ENCODE measurements around the gene ADAT1. TPM values are rescaled to one million over a fixed set of nuclear protein-coding genes. Genes with fewer than 3 reads are reported as not detected.

The ADAT1 gene
- total and polyA plus RNA-seq, 10 of the 15 experiments (the other 5 are each of a cell fraction or from before 2014, with no cell fraction given), result 26.2 to 77.4 (median 55.8) TPM

GRCh38 chr16:75555213-75555706 lies 67.8 kb downstream of the ADAT1 start (continued):
- no peak for TF ChIP-seq PKNOX1 (IDR thresholded peaks at IDR 0.05)
- peak; percentile 97 for TF ChIP-seq CREM (IDR thresholded peaks at IDR 0.05; ENCODE audit: low read depth)
- TF ChIP-seq ETV6 (conservative IDR thresholded peaks at IDR 0.05 in 1 of 2, IDR thresholded peaks at IDR 0.05 in 1 of 2; ENCODE audit: borderline replicate concordance in 1 of 2, low read depth in 1 of 2), result no peak
- peak; percentile 19 for TF ChIP-seq SKIL (IDR thresholded peaks at IDR 0.05; ENCODE audit: low read depth, poor library complexity, severe bottlenecking)

- SMC1A ChIA-PET (ENCODE audit: uncharacterized antibody, unreplicated experiment), result interaction anchor here (0.7 to 6.3 kb wide), 5 partner anchors 8 to 24 kb away, joined by 3 to 40 read pairs (median 9); partner anchors contain the start of gene GABARAPL2
- H4K20me1 ChIP-seq (ENCODE audit: control insufficient read depth, insufficient read depth), result no peaks in the 10 kb centered on the region
- H3K4me2 ChIP-seq (ENCODE audit: control insufficient read depth, insufficient read depth), result no peak overlapping the region
- peaks cover 12% of the 10 kb centered on the region for H3K4me1 ChIP-seq (ENCODE audit: control insufficient read depth, insufficient read depth, low read length)
- no peak overlapping the region for H2AFZ ChIP-seq (ENCODE audit: control insufficient read depth, low read depth, low read length)
- no peak for ATAC-seq
- intact Hi-C loops (cut with micrococcal nuclease; ENCODE audit: unreplicated experiment), result loop anchor here (5.0 kb wide), 1 partner anchor 91 kb away; the partner anchor contains the start of gene TMEM170A
- no peak overlapping the region for H3K9ac ChIP-seq (ENCODE audit: control insufficient read depth, insufficient read depth, low read length)
- in situ Hi-C loops (cut with MboI), result no loop called here
- H3K79me2 ChIP-seq (ENCODE audit: control insufficient read depth, insufficient read depth, low read length), result no peaks in the 10 kb centered on the region
- CTCF ChIA-PET, result interaction anchor here (0.6 to 4.7 kb wide), 8 partner anchors 12 to 211 kb away, joined by 3 to 53 read pairs (median 6); partner anchors contain the start of genes ADAT1 and GABARAPL2
- H3K4me3 ChIP-seq, result no peak overlapping the region
- WGBS (ENCODE audit: insufficient coverage, insufficient replicate concordance, low lambda C conversion rate, missing lambda C conversion rate), result 90% methylated on average over 2 of the region's 2 CpGs
- FAIRE-seq, result no peak
- H3K27me3 ChIP-seq (replicated peaks in 1 of 2; ENCODE audit: control insufficient read depth in 2 of 2, insufficient read depth in 2 of 2, low read length in 1 of 2), result no peaks in the 10 kb centered on the region
- H3K9me3 ChIP-seq (replicated peaks; ENCODE audit: control insufficient read depth, insufficient read depth, low read length), result no peaks in the 10 kb centered on the region
- H3K36me3 ChIP-seq (ENCODE audit: control insufficient read depth in 2 of 2, insufficient read depth in 2 of 2, low read length in 1 of 2), result no peaks in the 10 kb centered on the region
- DNase-seq (ENCODE audit: low read depth, low spot score), result no peak
- BruUV-seq (replicated peaks), result TSS peak; percentile 34
- POLR2A ChIA-PET, result interaction anchor here (0.5 to 8.1 kb wide), 3 partner anchors 12 to 16 kb away, joined by 3 to 72 read pairs (median 4); partner anchors contain the start of gene GABARAPL2
- RAD21 ChIA-PET (ENCODE audit: unreplicated experiment), result interaction anchor here (1.1 to 2.3 kb wide), 3 partner anchors 21 to 69 kb away, joined by 3 to 10 read pairs (median 10); no protein-coding TSS in a partner anchor
- H3K27ac ChIP-seq (ENCODE audit: control insufficient read depth, insufficient read depth), result no peak overlapping the region
- TF ChIP-seq FOS (IDR thresholded peaks at IDR 0.05; ENCODE audit: borderline replicate concordance, extremely low read depth, insufficient read length) (no peak), NBN (IDR thresholded peaks at IDR 0.05) (no peak), BMI1 (IDR thresholded peaks at IDR 0.05; ENCODE audit: borderline replicate concordance) (no peak), E4F1 (IDR thresholded peaks at IDR 0.05; ENCODE audit: borderline replicate concordance, partially characterized antibody) (no peak), HDAC6 (IDR thresholded peaks at IDR 0.05; ENCODE audit: unreplicated experiment) (no peak), HSF1 (IDR thresholded peaks at IDR 0.05; ENCODE audit: low read depth, low read length) (no peak), RELB (IDR thresholded peaks at IDR 0.05; ENCODE audit: low read depth) (no peak), ZNF274 (IDR thresholded peaks at IDR 0.05; ENCODE audit: insufficient read depth, insufficient read length) (no peak)
Measured at GRCh38 chr16:75552951-75553350, 70.1 kb downstream of the ADAT1 start.

Measured in GM12878 (cell line).